ENCODE measurements around the gene ZNF8.

DNA sequence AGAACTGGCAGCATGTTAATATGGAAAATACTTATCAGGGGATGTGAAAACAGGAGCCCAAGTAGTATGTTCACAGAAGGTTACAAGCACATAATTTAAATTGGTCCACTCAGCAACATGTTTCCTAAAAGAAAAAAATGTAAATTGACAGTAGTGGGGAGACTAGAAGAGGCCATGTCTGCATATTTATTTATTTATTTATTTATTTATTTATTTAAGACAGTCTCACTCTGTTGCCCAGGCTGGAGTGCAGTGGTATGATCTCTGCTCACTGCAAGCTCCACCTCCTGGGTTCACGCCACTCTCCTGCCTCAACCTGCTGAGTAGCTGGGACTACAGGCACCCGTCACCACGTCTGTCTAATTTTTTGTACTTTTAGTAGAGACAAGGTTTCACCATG, 13.7 kb upstream of the ZNF8 start:
- TF ChIP-seq CTCF (IDR thresholded peaks at IDR 0.05) (no peak), POLR2A (IDR thresholded peaks at IDR 0.05) (no peak)
